ENCODE data around the gene TNNC2.

DNA sequence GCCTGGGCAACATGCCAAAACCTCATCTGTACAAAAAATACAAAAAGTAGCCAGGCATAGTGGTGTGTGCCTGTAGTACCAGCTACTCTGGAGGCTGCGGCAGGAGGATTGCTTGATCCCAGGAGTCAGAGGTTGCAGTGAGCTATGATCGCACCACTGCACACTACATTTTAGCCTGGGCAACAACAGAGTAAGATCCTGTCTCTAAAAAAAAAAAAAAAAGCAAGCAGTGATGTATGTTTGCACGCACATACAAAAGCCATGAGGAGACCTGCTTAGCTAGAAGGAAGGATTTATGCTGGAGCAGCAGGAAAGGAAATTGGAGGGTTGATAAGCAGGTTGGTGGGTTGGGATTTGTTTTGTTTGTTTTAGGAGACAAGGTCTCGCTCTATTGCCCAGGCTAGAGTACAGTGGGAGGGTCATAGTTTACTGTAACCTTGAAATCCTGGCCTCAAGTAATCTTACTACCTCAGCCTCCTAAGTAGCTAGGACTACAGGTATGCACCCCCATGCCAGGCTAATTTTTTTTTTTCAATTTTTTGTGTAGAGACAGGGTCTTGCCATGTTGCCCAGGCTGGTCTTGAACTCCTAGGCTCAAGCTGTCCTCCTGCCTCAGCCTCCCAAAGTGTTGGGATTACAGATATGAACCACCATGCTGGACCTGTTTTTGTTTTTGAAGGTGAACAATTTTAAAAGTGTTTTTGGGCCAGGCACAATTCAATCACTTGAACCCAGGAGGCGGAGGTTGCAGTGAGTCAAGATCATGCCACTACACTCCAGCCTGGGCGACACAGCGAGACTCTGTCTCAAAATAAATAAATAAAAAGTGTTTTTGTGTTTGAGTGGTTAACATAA lies 34.3 kb upstream of the TNNC2 start:
- TF ChIP-seq, protein P1, sequence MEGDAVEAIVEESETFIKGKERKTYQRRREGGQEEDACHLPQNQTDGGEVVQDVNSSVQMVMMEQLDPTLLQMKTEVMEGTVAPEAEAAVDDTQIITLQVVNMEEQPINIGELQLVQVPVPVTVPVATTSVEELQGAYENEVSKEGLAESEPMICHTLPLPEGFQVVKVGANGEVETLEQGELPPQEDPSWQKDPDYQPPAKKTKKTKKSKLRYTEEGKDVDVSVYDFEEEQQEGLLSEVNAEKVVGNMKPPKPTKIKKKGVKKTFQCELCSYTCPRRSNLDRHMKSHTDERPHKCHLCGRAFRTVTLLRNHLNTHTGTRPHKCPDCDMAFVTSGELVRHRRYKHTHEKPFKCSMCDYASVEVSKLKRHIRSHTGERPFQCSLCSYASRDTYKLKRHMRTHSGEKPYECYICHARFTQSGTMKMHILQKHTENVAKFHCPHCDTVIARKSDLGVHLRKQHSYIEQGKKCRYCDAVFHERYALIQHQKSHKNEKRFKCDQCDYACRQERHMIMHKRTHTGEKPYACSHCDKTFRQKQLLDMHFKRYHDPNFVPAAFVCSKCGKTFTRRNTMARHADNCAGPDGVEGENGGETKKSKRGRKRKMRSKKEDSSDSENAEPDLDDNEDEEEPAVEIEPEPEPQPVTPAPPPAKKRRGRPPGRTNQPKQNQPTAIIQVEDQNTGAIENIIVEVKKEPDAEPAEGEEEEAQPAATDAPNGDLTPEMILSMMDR (IDR thresholded peaks at IDR 0.05; ENCODE audit: low read depth, low read length), result no peak
- no peak for TF ChIP-seq POLR2A (IDR thresholded peaks at IDR 0.05; ENCODE audit: extremely low read depth, insufficient read length)
- TF ChIP-seq MYC (IDR thresholded peaks at IDR 0.05; ENCODE audit: low read depth, low read length), result no peak
- TF ChIP-seq, protein P2, sequence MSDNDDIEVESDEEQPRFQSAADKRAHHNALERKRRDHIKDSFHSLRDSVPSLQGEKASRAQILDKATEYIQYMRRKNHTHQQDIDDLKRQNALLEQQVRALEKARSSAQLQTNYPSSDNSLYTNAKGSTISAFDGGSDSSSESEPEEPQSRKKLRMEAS (IDR thresholded peaks at IDR 0.05; ENCODE audit: low read depth, low read length), result no peak
